Measurements from ENCODE around the gene USP54.

USP54 gene

DNA sequence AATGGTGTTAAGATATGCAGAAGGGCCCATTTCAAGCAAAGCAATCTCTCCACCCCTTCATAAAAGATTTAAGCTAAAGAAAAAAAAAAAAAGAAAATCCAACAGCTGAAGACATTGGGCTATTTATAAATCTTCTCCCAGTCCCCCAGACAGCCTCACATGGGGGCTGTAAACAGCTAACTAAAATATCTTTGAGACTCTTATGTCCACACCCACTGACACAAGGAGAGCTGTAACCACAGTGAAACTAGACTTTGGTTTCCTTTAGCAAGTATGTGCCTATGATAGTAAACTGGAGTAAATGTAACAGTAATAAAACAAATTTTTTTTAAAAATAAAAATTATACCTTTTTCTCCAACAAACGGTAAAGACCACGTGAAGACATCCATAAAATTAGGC, 123.9 kb downstream of the USP54 start:
- DNase-seq (ENCODE audit: low read depth) = no peak

DNA sequence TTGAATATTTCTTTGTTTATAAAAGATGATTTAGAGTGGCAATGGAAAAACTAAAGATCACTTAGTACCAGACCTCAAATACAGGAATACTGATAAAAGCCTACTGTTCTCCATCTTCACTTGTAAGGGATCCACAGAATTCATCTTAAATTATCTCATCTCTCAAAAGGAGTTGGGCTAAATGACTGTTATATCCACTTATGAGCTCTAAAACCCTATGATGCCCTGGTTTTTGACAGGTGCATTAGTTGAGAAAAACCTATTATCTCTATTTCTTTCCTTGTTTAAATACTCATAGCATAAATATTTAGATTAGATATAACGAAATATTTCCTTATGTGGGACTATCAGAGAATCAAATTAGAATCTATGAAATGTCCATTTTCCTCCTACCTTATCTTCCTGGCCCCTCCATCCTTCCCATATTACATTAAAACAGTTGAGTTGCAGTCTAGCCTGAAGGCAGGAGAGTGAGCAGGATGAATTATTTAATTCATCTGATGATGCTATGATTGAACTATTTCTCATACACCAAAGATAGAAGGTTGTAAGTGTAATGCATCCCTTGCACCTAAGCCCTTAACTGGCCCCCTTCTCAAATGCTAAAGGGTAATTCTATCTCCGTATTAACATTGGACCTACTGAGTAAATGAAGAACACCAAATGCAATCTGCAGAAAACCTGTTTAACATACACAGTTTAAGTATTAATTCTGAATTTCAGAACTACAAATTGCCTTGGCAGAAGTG, 125.0 kb downstream of the USP54 start:
- DNase-seq (ENCODE audit: low read depth) = no peak

DNA sequence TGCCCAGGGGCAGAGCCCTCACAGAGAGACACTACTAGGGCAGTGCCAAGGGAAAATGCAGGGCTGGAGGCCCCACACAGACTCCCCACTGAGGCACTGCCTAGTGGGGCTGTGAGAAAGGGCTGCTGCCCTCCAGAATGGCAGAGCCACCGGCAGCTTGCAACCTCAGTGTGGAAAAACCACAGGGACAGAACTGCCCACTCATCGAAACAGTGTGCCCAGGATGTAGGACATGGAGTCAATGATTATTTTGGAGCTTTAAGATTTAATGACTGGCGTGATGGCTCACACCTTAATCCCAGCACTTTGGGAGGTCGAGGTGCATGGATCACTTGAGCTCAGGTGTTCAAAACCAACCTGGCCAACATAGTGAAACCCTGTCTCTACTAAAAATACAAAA, 130.2 kb downstream of the USP54 start:
- DNase-seq (ENCODE audit: low read depth) = no peak

DNA sequence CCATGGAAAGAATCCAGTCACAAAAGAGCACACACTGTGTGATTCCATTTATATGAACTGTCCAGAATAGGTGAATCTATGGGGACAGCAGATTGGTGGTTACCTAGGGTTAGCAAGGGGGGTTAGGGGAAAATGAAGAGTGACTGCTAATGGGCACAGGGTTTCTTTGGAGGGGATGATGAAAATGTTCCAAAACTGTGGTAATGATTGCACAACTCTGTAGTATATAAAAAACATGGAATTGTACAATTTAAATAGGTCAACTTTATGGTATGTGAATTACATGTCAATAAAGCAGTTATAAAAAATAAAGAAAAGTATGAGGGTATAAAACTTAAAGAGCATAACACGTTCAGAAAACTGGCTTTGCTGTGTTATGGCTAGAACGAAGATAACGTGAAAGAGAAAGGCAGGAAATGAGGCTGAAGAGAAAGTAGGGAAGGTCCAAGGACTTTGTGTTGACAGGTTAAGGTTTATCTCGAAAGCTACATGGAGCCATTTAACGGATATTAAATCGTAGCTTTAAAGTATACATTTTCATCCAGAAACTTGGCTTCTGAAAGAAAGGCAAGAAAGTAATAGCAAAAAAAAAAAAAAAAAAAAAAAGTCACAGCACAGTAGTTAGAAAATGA, 131.3 kb downstream of the USP54 start:
- DNase-seq (ENCODE audit: low read depth) = no peak

DNA sequence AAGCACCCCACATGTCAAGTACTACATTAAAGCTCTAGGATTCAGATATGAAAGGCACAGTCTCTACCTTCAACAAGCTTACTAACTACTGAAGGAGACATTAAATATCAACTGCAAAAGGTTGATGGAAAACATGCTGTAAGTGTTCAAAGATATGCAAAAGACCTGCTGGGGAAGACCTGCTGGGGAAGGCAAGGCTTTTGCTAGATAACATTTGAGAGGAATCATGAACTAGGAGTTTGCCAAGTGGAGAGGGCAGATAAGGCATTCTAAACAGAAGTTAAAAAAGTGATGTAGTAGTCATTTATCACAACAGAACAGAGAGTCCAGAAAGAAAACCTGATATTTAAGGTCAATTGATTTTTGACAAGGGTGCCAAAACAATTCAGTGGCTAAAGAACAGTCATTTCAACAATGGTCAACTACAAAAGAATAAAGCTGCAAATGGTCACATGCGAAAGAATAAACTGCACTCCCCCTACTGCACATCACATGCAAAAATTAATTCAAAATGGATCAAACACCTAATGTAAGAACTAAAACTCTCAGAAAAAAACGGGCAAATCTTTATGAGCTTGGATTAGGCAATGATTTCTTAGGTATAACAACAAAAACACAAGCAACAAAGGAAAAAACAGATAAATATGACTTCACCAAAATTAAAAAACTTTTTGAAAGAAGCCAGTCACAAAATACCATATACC, 134.8 kb downstream of the USP54 start:
- DNase-seq (ENCODE audit: low read depth) = no peak

DNA sequence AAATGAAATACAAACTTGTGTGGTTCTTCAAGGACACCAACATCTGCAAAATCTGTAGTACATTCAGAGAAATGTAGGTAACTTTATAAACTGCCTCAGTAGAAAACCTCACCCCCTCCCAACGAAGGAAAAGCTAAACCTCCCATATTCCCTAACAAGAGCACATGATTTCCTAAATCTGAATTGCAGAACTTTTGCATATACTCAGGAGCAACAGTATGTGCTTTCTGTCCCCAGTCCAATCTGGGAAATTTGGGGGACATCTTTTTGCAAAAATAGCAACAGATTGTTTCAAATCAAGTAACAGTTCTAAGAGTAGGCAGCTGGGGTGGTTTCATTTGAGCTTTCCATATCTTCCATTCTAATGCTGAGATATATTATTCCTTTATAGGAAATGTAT, 142.0 kb downstream of the USP54 start:
- DNase-seq (ENCODE audit: low read depth) = no peak

DNA sequence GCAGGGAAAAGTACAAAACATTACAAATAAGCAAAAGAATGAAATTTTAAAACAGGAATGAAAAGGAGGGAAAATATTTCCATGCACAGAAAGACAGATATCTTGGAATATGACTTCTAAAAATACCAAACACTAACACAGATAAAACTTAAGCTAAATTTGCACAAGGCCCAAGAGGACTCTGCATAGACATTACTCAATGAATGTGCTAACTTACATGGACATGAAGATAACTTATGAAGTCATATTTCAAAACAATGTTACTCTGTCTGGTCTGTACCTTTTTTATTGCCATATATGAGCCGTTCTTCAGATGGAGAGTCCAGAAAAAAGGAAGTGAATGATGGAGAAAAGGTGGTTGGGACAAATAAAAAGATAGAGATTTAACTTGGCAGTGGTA, 142.8 kb downstream of the USP54 start:
- no peak for DNase-seq (ENCODE audit: low read depth)
